Glutamatergic neuron (in vitro differentiated cells): ENCODE measurements around the gene HERC4. TPM values are rescaled to one million over a fixed set of nuclear protein-coding genes. Genes with fewer than 3 reads are reported as not detected.
"Not testable (repeated sequence)": the region's sequence is repeated elsewhere in the genome, so short reads cannot be mapped to it uniquely, and the experiment has no call there.

Experiments
- DNase-seq: peaks from one replicate; pipeline ENCODE4 v3.0.0; 2022
- H3K27ac Mint-ChIP-seq: one replicate; pipeline ENCODE4 v1.8.0; 2020; ENCODE audit warnings: mild to moderate bottlenecking, mixed read lengths, inconsistent platforms; ENCODE audit not compliant: unreplicated experiment
- H3K27me3 Mint-ChIP-seq: one replicate; pipeline ENCODE4 v1.8.0; 2020; ENCODE audit warnings: mild to moderate bottlenecking, moderate library complexity, mixed read lengths, inconsistent platforms; ENCODE audit not compliant: unreplicated experiment
- H3K36me3 Mint-ChIP-seq: one replicate; pipeline ENCODE4 v1.8.0; 2020; ENCODE audit warnings: mild to moderate bottlenecking, mixed read lengths, inconsistent platforms; ENCODE audit not compliant: unreplicated experiment
- H3K4me1 Mint-ChIP-seq: one replicate; pipeline ENCODE4 v1.8.0; 2020; ENCODE audit warnings: mild to moderate bottlenecking, low read depth, mixed read lengths, inconsistent platforms; ENCODE audit not compliant: unreplicated experiment
- H3K4me3 Mint-ChIP-seq: one replicate; pipeline ENCODE4 v1.8.0; 2020; ENCODE audit warnings: mild to moderate bottlenecking, mixed read lengths, inconsistent platforms; ENCODE audit not compliant: unreplicated experiment
- H3K9me3 Mint-ChIP-seq: one replicate; pipeline ENCODE4 v1.8.0; 2020; ENCODE audit warnings: mild to moderate bottlenecking, moderate library complexity, mixed read lengths, inconsistent platforms; ENCODE audit not compliant: unreplicated experiment
- CTCF ChIP-seq: fragments of 200-600 bp; sonication (generic); IDR thresholded peaks from one replicate; pipeline ENCODE4 v1.5.0; 2021; ENCODE audit not compliant: partially characterized antibody, unreplicated experiment
- total RNA-seq: library from RNA; stranded (reverse); fragmentation: NEBNext Ultra II Directional; extraction: Animal tissue kit (Norgen Biotek cat#: 25700); gene quantifications from one replicate; pipeline ENCODE4 v1.2.1, GENCODE V29; 2021; ENCODE audit not compliant: unreplicated experiment

The HERC4 gene
- total RNA-seq, 1 donor from 2014 or later = 39.5 TPM

GRCh38 chr10:68046642-68047041 is 28.4 kb downstream of the HERC4 start:
- Mint-ChIP-seq H3K9me3 (no peaks in the 10 kb centered on the region), H3K4me1 (no peaks in the 10 kb centered on the region), H3K36me3 (no peaks in the 10 kb centered on the region), H3K27ac (no peak overlapping the region), H3K4me3 (no peak overlapping the region), H3K27me3 (no peaks in the 10 kb centered on the region)
- no peak for DNase-seq
- TF ChIP-seq CTCF = no peak

DNA sequence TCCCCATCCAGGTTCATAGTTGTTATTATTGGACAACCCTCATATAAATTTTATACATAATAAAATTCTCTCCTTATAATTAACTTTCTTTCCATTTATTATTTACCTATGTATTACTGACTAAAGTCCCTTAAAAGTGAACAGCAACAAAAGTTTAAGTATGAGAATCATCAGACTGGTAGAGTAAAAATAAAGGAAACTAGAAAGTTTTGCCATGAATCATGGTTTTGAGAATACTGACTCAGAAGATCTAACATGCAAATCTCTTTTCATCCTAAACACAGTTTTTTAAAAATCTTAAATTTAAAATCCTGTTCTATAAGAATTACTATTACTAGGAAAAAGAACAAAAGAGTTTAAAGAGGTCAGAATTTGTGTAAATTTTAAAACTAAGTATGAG is 32.1 kb downstream of the HERC4 start:
- Mint-ChIP-seq H3K27ac (no peak overlapping the region), H3K4me1 (no peaks in the 10 kb centered on the region), H3K4me3 (no peak overlapping the region), H3K36me3 (no peaks in the 10 kb centered on the region), H3K9me3 (no peaks in the 10 kb centered on the region), H3K27me3 (no peaks in the 10 kb centered on the region)
- no peak for TF ChIP-seq CTCF
- no peak for DNase-seq

GRCh38 chr10:68032113-68032512 is 43.0 kb downstream of the HERC4 start:
- Mint-ChIP-seq H3K4me3 (no peak overlapping the region), H3K27ac (no peak overlapping the region), H3K9me3 (no peaks in the 10 kb centered on the region), H3K4me1 (no peaks in the 10 kb centered on the region), H3K36me3 (no peaks in the 10 kb centered on the region), H3K27me3 (no peaks in the 10 kb centered on the region)
- no peak for DNase-seq
- no peak for TF ChIP-seq CTCF

GRCh38 chr10:68027429-68027828 is 47.7 kb downstream of the HERC4 start:
- Mint-ChIP-seq H3K27ac (no peak overlapping the region), H3K4me1 (no peaks in the 10 kb centered on the region), H3K36me3 (no peaks in the 10 kb centered on the region), H3K9me3 (no peaks in the 10 kb centered on the region), H3K27me3 (no peaks in the 10 kb centered on the region), H3K4me3 (no peak overlapping the region)
- DNase-seq = no peak
- TF ChIP-seq CTCF = no peak

GRCh38 chr10:68023292-68023691 is 51.8 kb downstream of the HERC4 start:
- no peaks in the 10 kb centered on the region for H3K27me3 Mint-ChIP-seq
- H3K9me3 Mint-ChIP-seq = peaks cover 10% of the 10 kb centered on the region
- no peak overlapping the region for H3K27ac Mint-ChIP-seq
- no peaks in the 10 kb centered on the region for H3K4me1 Mint-ChIP-seq
- peaks cover 29% of the 10 kb centered on the region for H3K36me3 Mint-ChIP-seq
- no peak for DNase-seq
- no peak overlapping the region for H3K4me3 Mint-ChIP-seq
- TF ChIP-seq CTCF = no peak

DNA sequence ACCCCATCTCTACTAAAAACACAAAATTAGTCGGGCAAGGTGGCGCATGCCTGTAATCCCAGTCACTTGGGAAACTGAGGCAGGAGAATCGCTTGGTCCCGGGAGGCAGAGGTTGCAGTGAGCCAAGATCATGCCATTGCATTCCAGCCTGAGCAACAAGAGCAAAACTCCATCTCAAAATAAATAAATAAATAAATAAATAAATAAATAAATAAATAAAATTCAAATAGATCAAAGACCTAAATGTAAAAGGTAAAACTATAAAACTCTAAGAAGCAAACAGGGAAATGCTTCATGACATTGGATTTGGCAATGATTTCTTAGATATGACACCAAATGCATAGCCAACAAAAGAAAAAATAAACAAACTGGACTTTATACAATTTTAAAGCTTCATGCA is 52.8 kb downstream of the HERC4 start:
- Mint-ChIP-seq H3K9me3 (peaks cover 10% of the 10 kb centered on the region), H3K36me3 (peaks cover 29% of the 10 kb centered on the region)
- H3K4me3 Mint-ChIP-seq, H3K4me1 Mint-ChIP-seq, DNase-seq, H3K27me3 Mint-ChIP-seq, H3K27ac Mint-ChIP-seq: not testable (repeated sequence)

GRCh38 chr10:68016519-68016918 is 58.6 kb downstream of the HERC4 start:
- H3K27ac Mint-ChIP-seq, H3K4me3 Mint-ChIP-seq, DNase-seq, H3K4me1 Mint-ChIP-seq, H3K27me3 Mint-ChIP-seq: not testable (repeated sequence)
- Mint-ChIP-seq H3K36me3 (peaks cover 23% of the 10 kb centered on the region), H3K9me3 (peaks cover 10% of the 10 kb centered on the region)
